Neuronal stem cell (in vitro differentiated cells): ENCODE results near the gene OLIG1.

Source experiments
- DNase-seq: peaks from one replicate; pipeline ENCODE4 v3.0.0-alpha.2; 2013; ENCODE audit warnings: low spot score
- H2AFZ ChIP-seq: one replicate; pipeline ENCODE4 v1.6.1; 2013; ENCODE audit warnings: mild to moderate bottlenecking, low read length, inconsistent platforms
- H2AK5ac ChIP-seq: 2 replicates; pipeline ENCODE4 v1.6.1; 2013; ENCODE audit warnings: low read depth, mild to moderate bottlenecking, inconsistent platforms, low read length, moderate library complexity, mixed read lengths
- H2BK120ac ChIP-seq: 2 replicates; pipeline ENCODE4 v1.6.1; 2013; ENCODE audit warnings: low read depth, mild to moderate bottlenecking, inconsistent platforms, low read length, moderate library complexity, mixed read lengths
- H2BK12ac ChIP-seq: one replicate; pipeline ENCODE4 v1.6.1; 2013; ENCODE audit warnings: low read length, inconsistent platforms
- H2BK15ac ChIP-seq: 2 replicates; pipeline ENCODE4 v1.6.1; 2013; ENCODE audit warnings: mild to moderate bottlenecking, low read length, inconsistent platforms, mixed read lengths
- H2BK5ac ChIP-seq: one replicate; pipeline ENCODE4 v1.6.1; 2013; ENCODE audit warnings: inconsistent platforms, mild to moderate bottlenecking, low read length, moderate library complexity
- H3K14ac ChIP-seq: one replicate; pipeline ENCODE4 v1.6.1; 2013; ENCODE audit warnings: low read length, inconsistent platforms
- H3K18ac ChIP-seq: 2 replicates; pipeline ENCODE4 v1.6.1; 2013; ENCODE audit warnings: low read length, inconsistent platforms
- H3K23ac ChIP-seq: 2 replicates; pipeline ENCODE4 v1.6.1; 2013; ENCODE audit warnings: low read depth, mild to moderate bottlenecking, mixed read lengths, low read length, inconsistent platforms; ENCODE audit not compliant: poor library complexity
- H3K27ac ChIP-seq: replicated peaks from 3 replicates; pipeline ENCODE4 v1.5.1; 2013; ENCODE audit warnings: low read length, inconsistent platforms
- H3K27me3 ChIP-seq, 3 experiments: 2 replicates each; pipeline ENCODE4 v1.6.1; 2013; ENCODE audit warnings: low read length in 3 of 3, mild to moderate bottlenecking in 2 of 3, inconsistent platforms in 1 of 3, low read depth in 1 of 3, mixed read lengths in 1 of 3, moderate library complexity in 1 of 3; ENCODE audit not compliant: control insufficient read depth in 3 of 3, insufficient read depth in 3 of 3
- H3K36me3 ChIP-seq, 2 donors: replicated peaks in 1 of 2; 2 replicates each; pipeline ENCODE4 v1.6.1; 2013; ENCODE audit warnings: low read length in 2 of 2; ENCODE audit not compliant: control insufficient read depth in 2 of 2, insufficient read depth in 2 of 2
- H3K4ac ChIP-seq: 2 replicates; pipeline ENCODE4 v1.6.1; 2013; ENCODE audit warnings: inconsistent platforms, mild to moderate bottlenecking, low read length, moderate library complexity
- H3K4me1 ChIP-seq, 2 donors: 1 replicate in 1 of 2; 2 replicates in 1 of 2; pipeline ENCODE4 v1.6.1; 2013; ENCODE audit warnings: low read length in 2 of 2, low read depth in 1 of 2; ENCODE audit not compliant: control insufficient read depth in 2 of 2, insufficient read depth in 1 of 2
- H3K4me2 ChIP-seq: one replicate; pipeline ENCODE4 v1.6.1; 2013; ENCODE audit warnings: mild to moderate bottlenecking, low read length, inconsistent platforms; ENCODE audit not compliant: insufficient read depth, poor library complexity, severe bottlenecking
- H3K4me3 ChIP-seq, 2 donors: 2 replicates each; pipeline ENCODE4 v1.5.1; 2013; ENCODE audit warnings: low read length in 2 of 2, mild to moderate bottlenecking in 2 of 2, inconsistent platforms in 1 of 2, moderate library complexity in 1 of 2
- H3K79me1 ChIP-seq: one replicate; pipeline ENCODE4 v1.6.1; 2013; ENCODE audit warnings: low read depth, mild to moderate bottlenecking, inconsistent platforms, low read length, moderate library complexity
- H3K9ac ChIP-seq: one replicate; pipeline ENCODE4 v1.6.1; 2013; ENCODE audit warnings: mild to moderate bottlenecking, low read depth, low read length, inconsistent platforms; ENCODE audit not compliant: poor library complexity
- H3K9me3 ChIP-seq, 2 donors: replicated peaks in 1 of 2; 2 replicates each; pipeline versions ENCODE3 to v1.6.1; 2013; ENCODE audit warnings: low read length in 2 of 2, mild to moderate bottlenecking in 2 of 2, inconsistent platforms in 1 of 2, low read depth in 1 of 2, mixed read lengths in 1 of 2, moderate library complexity in 1 of 2; ENCODE audit not compliant: control insufficient read depth in 2 of 2, insufficient read depth in 1 of 2
- H4K8ac ChIP-seq: one replicate; pipeline ENCODE4 v1.6.1; 2013; ENCODE audit warnings: low read depth, mild to moderate bottlenecking, inconsistent platforms, low read length, moderate library complexity
- H4K91ac ChIP-seq: one replicate; pipeline ENCODE4 v1.6.1; 2013; ENCODE audit warnings: low read length, low read depth, mild to moderate bottlenecking, inconsistent platforms; ENCODE audit not compliant: poor library complexity
- WGBS, 2 donors: extraction: QIAGEN DNeasy Blood & Tissue Kit; methylation state at CpG; one replicate each; pipeline ENCODE4 v1.1.7; 2013; ENCODE audit warnings: missing lambda C conversion rate in 2 of 2, mixed read lengths in 1 of 2; ENCODE audit not compliant: insufficient read length in 2 of 2, insufficient replicate concordance in 1 of 2; ENCODE audit errors: extremely low coverage in 2 of 2; 5-methylcytosine and 5-hydroxymethylcytosine counted together

Gene OLIG1

DNA sequence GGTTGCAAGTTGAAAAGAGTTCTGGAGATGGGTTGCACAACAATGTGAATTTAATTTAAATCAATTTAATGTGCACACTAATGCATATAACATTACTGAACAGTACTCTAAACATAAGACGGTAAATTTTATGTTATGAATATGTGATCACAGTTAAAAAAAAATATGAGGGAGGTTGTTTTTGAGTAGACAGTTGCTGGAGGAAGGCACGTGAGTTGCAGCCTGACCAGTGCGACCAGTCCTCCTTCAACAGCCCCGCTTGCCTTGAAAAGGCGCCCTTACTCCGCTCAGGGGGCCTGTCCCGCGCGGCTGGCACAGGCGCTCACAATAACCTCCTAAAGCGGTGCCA, 322 bp upstream of the OLIG1 start:
- Histone ChIP-seq H3K14ac (no peak overlapping the region), H2AK5ac (no peak overlapping the region), H3K9ac (no peak overlapping the region), H4K91ac (no peak overlapping the region), H2BK12ac (no peak overlapping the region), H2BK5ac (no peak overlapping the region), H3K27me3 (peaks cover 31 to 97% (median 81%) of the 10 kb centered on the region in 3 experiments), H3K4ac (no peak overlapping the region), H3K79me1 (no peaks in the 10 kb centered on the region), H4K8ac (no peak overlapping the region), H2BK120ac (no peak overlapping the region), H3K4me3 (peak overlapping the region in 1 of 2 donors; percentile 53), H3K4me2 (peak overlapping the region; percentile 65), H3K27ac (no peak overlapping the region), H3K36me3 (no peaks in the 10 kb centered on the region), H3K4me1 (peaks cover 3 to 5% of the 10 kb centered on the region in 2 donors), H3K18ac (no peak overlapping the region), H3K23ac (no peak overlapping the region), H2BK15ac (no peak overlapping the region), H2AFZ (peak overlapping the region; percentile 86), H3K9me3 (peaks cover 9 to 13% of the 10 kb centered on the region in 2 donors)
- DNase-seq, result no peak
- WGBS, 2 donors, result no CpG with 5 or more reads among the region's 11 CpGs

DNA sequence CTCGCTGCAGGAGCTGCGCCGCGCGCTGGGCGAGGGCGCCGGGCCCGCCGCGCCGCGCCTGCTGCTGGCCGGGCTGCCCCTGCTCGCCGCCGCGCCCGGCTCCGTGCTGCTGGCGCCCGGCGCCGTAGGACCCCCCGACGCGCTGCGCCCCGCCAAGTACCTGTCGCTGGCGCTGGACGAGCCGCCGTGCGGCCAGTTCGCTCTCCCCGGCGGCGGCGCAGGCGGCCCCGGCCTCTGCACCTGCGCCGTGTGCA, 730 bp downstream of the OLIG1 start:
- Histone ChIP-seq H3K9ac (peak overlapping the region; percentile 7), H4K91ac (no peak overlapping the region), H3K79me1 (no peaks in the 10 kb centered on the region), H3K4me3 (peak overlapping the region; percentile 53 to 56), H3K27me3 (peaks cover 27 to 95% (median 85%) of the 10 kb centered on the region in 3 experiments), H3K18ac (no peak overlapping the region), H2BK15ac (no peak overlapping the region), H4K8ac (no peak overlapping the region), H2AFZ (peak overlapping the region; percentile 86), H2BK12ac (no peak overlapping the region), H3K27ac (no peak overlapping the region), H3K36me3 (no peaks in the 10 kb centered on the region), H3K9me3 (peaks cover 9 to 13% of the 10 kb centered on the region in 2 donors), H2AK5ac (no peak overlapping the region), H2BK120ac (no peak overlapping the region), H3K14ac (no peak overlapping the region), H3K23ac (no peak overlapping the region), H2BK5ac (no peak overlapping the region), H3K4me2 (peak overlapping the region; percentile 65), H3K4ac (no peak overlapping the region), H3K4me1 (peaks cover 8 to 11% of the 10 kb centered on the region in 2 donors)
- no CpG with 5 or more reads among the region's 44 CpGs for WGBS, 2 donors
- DNase-seq, result no peak

GRCh38 chr21:33070998-33071769, 1.2 kb downstream of the OLIG1 start:
- WGBS, 2 donors, result no CpG with 5 or more reads among the region's 69 CpGs

GRCh38 chr21:33071770-33072306, 1.9 kb downstream of the OLIG1 start:
- no peak overlapping the region for H3K4ac ChIP-seq
- peaks cover 9 to 13% of the 10 kb centered on the region in 2 donors for H3K9me3 ChIP-seq
- no peak for DNase-seq
- peak overlapping the region in 1 of 2 donors; percentile 53 for H3K4me3 ChIP-seq
- no peaks in the 10 kb centered on the region for H3K79me1 ChIP-seq
- H2AK5ac ChIP-seq, result no peak overlapping the region
- no peak overlapping the region for H2BK15ac ChIP-seq
- no peak overlapping the region for H2AFZ ChIP-seq
- H3K27ac ChIP-seq, result no peak overlapping the region
- H3K18ac ChIP-seq, result peak overlapping the region; percentile 56
- H3K4me1 ChIP-seq, result peaks cover 11 to 13% of the 10 kb centered on the region in 2 donors
- peaks cover 27 to 98% (median 93%) of the 10 kb centered on the region in 3 experiments for H3K27me3 ChIP-seq
- H4K91ac ChIP-seq, result no peak overlapping the region
- no peak overlapping the region for H3K4me2 ChIP-seq
- H2BK120ac ChIP-seq, result no peak overlapping the region
- no CpG with 5 or more reads among the region's 38 CpGs for WGBS, 2 donors
- no peak overlapping the region for H3K23ac ChIP-seq
- no peak overlapping the region for H4K8ac ChIP-seq
- H3K9ac ChIP-seq, result no peak overlapping the region
- H3K14ac ChIP-seq, result no peak overlapping the region
- H3K36me3 ChIP-seq, result no peaks in the 10 kb centered on the region
- H2BK12ac ChIP-seq, result no peak overlapping the region
- no peak overlapping the region for H2BK5ac ChIP-seq

More at GRCh38 chr21:33070998-33071769, 1.2 kb downstream of the OLIG1 start:
- Histone ChIP-seq H3K36me3 (no peaks in the 10 kb centered on the region), H3K4me1 (peaks cover 11 to 13% of the 10 kb centered on the region in 2 donors), H3K14ac (no peak overlapping the region), H2BK15ac (no peak overlapping the region), H4K91ac (no peak overlapping the region), H3K4me2 (peak overlapping the region; percentile 61), H3K9me3 (peaks cover 9 to 13% of the 10 kb centered on the region in 2 donors), H3K4ac (no peak overlapping the region), H3K27ac (no peak overlapping the region), H3K23ac (no peak overlapping the region), H2AK5ac (no peak overlapping the region), H2BK5ac (no peak overlapping the region), H2BK120ac (no peak overlapping the region), H2AFZ (peak overlapping the region; percentile 86), H3K79me1 (no peaks in the 10 kb centered on the region), H4K8ac (no peak overlapping the region), H3K27me3 (peaks cover 27 to 98% (median 88%) of the 10 kb centered on the region in 3 experiments), H3K18ac (peak overlapping the region; percentile 11), H2BK12ac (no peak overlapping the region), H3K9ac (peak overlapping the region; percentile 7), H3K4me3 (peak overlapping the region; percentile 53 to 56)
- DNase-seq, result no peak
